Endothelial cell (in vitro differentiated cells): Measurements from ENCODE around the gene PLA2G2C. TPM values are rescaled to one million over a fixed set of nuclear protein-coding genes. Genes with fewer than 3 reads are reported as not detected.

Experiments
- DNase-seq: peaks from one replicate; pipeline ENCODE4 v3.0.0; 2021; ENCODE audit warnings: low spot score
- H3K27ac Mint-ChIP-seq: one replicate; pipeline ENCODE4 v1.8.0; 2021; ENCODE audit warnings: mixed read lengths, inconsistent platforms; ENCODE audit not compliant: unreplicated experiment
- H3K27me3 Mint-ChIP-seq: one replicate; pipeline ENCODE4 v1.8.0; 2021; ENCODE audit warnings: mild to moderate bottlenecking, moderate library complexity, mixed read lengths, inconsistent platforms; ENCODE audit not compliant: unreplicated experiment
- H3K36me3 Mint-ChIP-seq: one replicate; pipeline ENCODE4 v1.8.0; 2021; ENCODE audit warnings: mild to moderate bottlenecking, low read depth, mixed read lengths, inconsistent platforms; ENCODE audit not compliant: unreplicated experiment
- H3K4me1 Mint-ChIP-seq: one replicate; pipeline ENCODE4 v1.8.0; 2021; ENCODE audit warnings: mild to moderate bottlenecking, mixed read lengths, inconsistent platforms; ENCODE audit not compliant: unreplicated experiment
- H3K4me3 Mint-ChIP-seq: one replicate; pipeline ENCODE4 v1.8.0; 2021; ENCODE audit warnings: mild to moderate bottlenecking, mixed read lengths, inconsistent platforms; ENCODE audit not compliant: unreplicated experiment
- H3K9me3 Mint-ChIP-seq: one replicate; pipeline ENCODE4 v1.8.0; 2021; ENCODE audit warnings: mixed read lengths, inconsistent platforms; ENCODE audit not compliant: unreplicated experiment
- total RNA-seq: library from RNA; stranded (reverse); fragmentation: NEBNext Ultra II Directional; extraction: Animal tissue kit (Norgen Biotek cat#: 25700); gene quantifications from one replicate; pipeline ENCODE4 v1.2.1, GENCODE V29; 2021; ENCODE audit not compliant: unreplicated experiment
- TF ChIP-seq, protein P1 (sequence below): fragments of 200-600 bp; sonication (generic); IDR thresholded peaks from one replicate; pipeline ENCODE4 v1.5.0; 2021; ENCODE audit warnings: antibody characterized with exemption; ENCODE audit not compliant: unreplicated experiment

Gene PLA2G2C
- total RNA-seq, 1 donor from 2014 or later, result not detected

DNA sequence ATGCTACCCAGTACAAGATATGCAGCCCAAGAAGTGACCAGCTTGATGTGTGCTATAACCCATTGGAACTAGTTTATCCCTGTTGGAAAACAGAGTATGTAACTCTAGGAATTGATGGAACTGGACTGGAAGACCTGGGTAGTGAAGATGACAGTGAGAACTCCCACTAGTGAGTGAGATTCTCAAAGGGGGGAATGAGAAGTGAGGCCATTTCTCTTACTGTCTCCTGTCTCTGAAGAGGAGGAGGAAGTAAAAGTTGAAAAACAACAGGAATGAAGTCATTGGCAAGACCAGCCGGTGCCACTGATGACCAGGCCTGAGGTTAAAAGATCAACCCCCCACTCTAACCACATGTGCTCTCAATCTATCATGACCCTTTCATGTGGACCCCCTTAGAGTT is 26.3 kb downstream of the PLA2G2C start:
- H3K4me1 Mint-ChIP-seq, result peaks cover 4% of the 10 kb centered on the region
- no peak overlapping the region for H3K27ac Mint-ChIP-seq
- peaks cover 8% of the 10 kb centered on the region for H3K27me3 Mint-ChIP-seq
- H3K9me3 Mint-ChIP-seq, result peaks cover 13% of the 10 kb centered on the region
- TF ChIP-seq, protein P1, sequence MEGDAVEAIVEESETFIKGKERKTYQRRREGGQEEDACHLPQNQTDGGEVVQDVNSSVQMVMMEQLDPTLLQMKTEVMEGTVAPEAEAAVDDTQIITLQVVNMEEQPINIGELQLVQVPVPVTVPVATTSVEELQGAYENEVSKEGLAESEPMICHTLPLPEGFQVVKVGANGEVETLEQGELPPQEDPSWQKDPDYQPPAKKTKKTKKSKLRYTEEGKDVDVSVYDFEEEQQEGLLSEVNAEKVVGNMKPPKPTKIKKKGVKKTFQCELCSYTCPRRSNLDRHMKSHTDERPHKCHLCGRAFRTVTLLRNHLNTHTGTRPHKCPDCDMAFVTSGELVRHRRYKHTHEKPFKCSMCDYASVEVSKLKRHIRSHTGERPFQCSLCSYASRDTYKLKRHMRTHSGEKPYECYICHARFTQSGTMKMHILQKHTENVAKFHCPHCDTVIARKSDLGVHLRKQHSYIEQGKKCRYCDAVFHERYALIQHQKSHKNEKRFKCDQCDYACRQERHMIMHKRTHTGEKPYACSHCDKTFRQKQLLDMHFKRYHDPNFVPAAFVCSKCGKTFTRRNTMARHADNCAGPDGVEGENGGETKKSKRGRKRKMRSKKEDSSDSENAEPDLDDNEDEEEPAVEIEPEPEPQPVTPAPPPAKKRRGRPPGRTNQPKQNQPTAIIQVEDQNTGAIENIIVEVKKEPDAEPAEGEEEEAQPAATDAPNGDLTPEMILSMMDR, result no peak
- DNase-seq, result no peak
- peaks cover 23% of the 10 kb centered on the region for H3K36me3 Mint-ChIP-seq
- H3K4me3 Mint-ChIP-seq, result no peak overlapping the region

DNA sequence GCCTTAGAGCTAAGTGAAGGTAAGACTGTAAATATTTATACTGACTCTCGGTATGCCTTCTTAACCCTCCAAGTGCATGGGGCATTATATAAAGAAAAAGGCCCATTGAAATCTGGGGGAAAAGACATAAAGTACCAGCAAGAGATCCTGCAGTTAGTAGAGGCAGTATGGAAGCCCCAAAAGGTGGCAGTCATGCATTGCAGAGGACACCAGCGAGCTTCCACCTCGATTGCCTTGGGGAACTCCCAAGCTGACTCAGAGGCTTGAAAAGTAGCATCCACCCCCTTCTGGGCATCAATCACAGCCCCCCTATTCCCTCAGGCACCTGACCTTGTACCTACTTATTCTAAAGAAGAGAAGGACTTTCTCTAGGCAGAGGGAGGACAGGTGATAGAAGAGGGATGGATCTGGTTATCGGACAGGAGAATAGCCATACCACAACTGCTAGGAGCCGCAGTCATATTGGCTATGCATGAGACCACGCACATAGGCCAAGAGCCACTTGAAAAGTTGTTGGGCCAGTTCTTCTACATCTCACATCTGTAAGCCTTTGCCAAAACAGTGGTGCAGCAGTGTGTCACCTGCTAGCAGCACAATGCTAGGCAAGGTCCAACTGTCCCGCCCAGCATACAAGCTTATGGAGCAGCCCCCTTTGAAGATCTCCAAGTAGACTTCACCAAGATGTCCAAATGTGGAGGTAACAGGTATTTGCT is 27.8 kb downstream of the PLA2G2C start:
- peaks cover 6% of the 10 kb centered on the region for H3K27me3 Mint-ChIP-seq
- DNase-seq, result no peak
- H3K36me3 Mint-ChIP-seq, result peaks cover 15% of the 10 kb centered on the region
- H3K4me3 Mint-ChIP-seq, result no peak overlapping the region
- TF ChIP-seq, protein P1, result no peak
- H3K9me3 Mint-ChIP-seq, result peaks cover 11% of the 10 kb centered on the region
- H3K4me1 Mint-ChIP-seq, result peaks cover 4% of the 10 kb centered on the region
- H3K27ac Mint-ChIP-seq, result no peak overlapping the region

DNA sequence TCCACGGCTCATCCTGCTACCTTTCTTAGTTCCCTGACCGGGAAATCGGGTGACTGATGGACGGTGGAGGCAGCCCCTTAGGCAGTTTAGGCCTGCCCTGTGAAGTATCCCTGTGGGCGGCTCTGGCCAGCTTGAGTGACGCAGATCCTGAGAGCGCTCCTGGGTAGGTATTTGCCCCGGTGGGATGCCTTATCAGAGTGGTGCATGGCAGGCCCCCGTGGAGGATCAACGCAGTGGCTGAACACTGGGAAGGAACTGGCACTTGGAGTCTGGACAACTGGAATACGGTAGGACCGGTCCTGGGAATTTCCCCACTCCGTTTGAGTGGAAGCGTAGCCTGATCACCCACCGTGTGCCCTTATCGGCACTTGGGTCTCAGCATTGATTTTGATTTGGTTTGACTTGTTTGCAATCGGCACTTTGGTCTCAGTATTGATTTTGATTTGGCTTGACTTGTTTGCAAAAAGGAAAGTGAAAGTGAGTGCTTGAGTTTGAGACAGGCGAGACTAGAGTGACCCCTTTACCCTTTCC is 32.0 kb downstream of the PLA2G2C start:
- H3K27ac Mint-ChIP-seq, result no peak overlapping the region
- H3K9me3 Mint-ChIP-seq, result no peaks in the 10 kb centered on the region
- H3K4me1 Mint-ChIP-seq, result peaks cover 8% of the 10 kb centered on the region
- peaks cover 2% of the 10 kb centered on the region for H3K27me3 Mint-ChIP-seq
- H3K36me3 Mint-ChIP-seq, result peaks cover 4% of the 10 kb centered on the region
- TF ChIP-seq, protein P1, result no peak
- no peak for DNase-seq
- H3K4me3 Mint-ChIP-seq, result no peak overlapping the region

DNA sequence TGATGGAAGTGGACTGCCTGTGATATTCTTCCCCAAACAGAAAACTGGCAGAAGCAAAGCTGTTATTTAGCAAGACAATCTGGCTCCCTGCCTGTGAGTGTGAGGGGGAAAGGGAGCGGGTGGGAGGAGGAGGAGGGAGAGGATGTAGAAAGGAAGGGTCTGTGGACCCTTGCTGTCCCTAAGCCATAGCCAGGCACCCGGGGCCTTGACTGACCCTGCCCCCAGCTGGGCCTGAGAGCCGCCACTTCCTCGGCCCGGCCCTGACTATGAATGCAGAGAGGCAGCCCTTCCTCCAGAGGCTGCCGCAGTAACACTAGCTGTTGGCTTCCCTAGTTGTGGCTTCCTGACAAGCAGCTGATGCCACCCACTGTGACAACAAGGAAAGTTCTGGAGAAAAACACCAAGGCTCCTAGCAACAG is 33.3 kb downstream of the PLA2G2C start:
- H3K27ac Mint-ChIP-seq, result peak overlapping the region; percentile 42
- DNase-seq, result peak; percentile 36
- no peaks in the 10 kb centered on the region for H3K9me3 Mint-ChIP-seq
- no peaks in the 10 kb centered on the region for H3K36me3 Mint-ChIP-seq
- no peak overlapping the region for H3K4me3 Mint-ChIP-seq
- TF ChIP-seq, protein P1, result no peak
- H3K4me1 Mint-ChIP-seq, result peaks cover 8% of the 10 kb centered on the region
- H3K27me3 Mint-ChIP-seq, result peaks cover 2% of the 10 kb centered on the region

DNA sequence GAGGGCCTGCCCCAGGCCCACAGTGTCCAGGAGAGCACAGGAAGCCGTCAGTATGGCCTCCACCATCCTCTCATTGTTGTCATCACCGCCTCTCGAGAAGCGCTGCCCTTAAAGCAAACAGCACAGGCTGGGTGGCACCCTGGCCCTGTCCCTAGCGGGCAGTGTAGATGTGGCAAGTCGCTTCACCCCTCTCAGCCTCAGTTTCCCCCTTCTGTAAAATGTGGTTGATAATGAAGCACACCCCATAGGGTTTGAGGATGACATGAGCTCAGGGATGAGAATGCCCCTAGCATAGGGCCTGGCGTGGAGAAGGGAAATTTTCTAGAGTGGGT is 33.8 kb downstream of the PLA2G2C start:
- DNase-seq, result no peak
- no peak overlapping the region for H3K4me3 Mint-ChIP-seq
- H3K9me3 Mint-ChIP-seq, result no peaks in the 10 kb centered on the region
- TF ChIP-seq, protein P1, result no peak
- peaks cover 2% of the 10 kb centered on the region for H3K27me3 Mint-ChIP-seq
- H3K4me1 Mint-ChIP-seq, result peaks cover 8% of the 10 kb centered on the region
- no peaks in the 10 kb centered on the region for H3K36me3 Mint-ChIP-seq
- peak overlapping the region; percentile 42 for H3K27ac Mint-ChIP-seq
